Stimulated activated CD4-positive, alpha-beta T cell treated with anti-CD3 and anti-CD28 coated beads, Interleukin-1b, Interleukin-23, amount 100 ng/mL, for 24 hours (primary cell): ENCODE results near the gene ZNF195.
"Not testable (repeated sequence)": the region's sequence is repeated elsewhere in the genome, so short reads cannot be mapped to it uniquely, and the experiment has no call there.

Source experiments
- DNase-seq, 4 experiments: peaks; one replicate each; pipeline ENCODE4 v3.0.0-alpha.2; 2020; ENCODE audit warnings: low read depth in 4 of 4, low spot score in 1 of 4

Gene ZNF195

DNA sequence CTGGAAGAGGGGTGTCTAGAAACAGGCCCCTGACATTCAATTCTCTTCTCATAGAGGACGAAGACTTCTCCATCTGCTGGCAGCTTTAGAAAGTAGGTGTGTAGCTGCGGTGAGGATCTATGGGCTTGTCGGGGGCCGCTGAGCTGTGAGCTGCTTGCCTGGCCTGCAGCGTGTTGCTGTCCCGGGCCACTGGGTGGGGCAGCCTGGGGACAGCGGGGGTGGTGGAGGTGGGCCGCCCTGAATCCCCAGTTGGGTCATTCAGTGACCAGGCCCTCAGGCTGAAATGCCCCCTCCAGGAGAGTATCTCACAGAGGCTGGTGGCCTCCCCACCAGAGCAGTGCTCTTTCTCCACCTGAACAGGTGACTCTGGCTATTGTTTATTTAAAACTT lies 23.9 kb upstream of the ZNF195 start:
- DNase-seq: not testable (repeated sequence)

DNA sequence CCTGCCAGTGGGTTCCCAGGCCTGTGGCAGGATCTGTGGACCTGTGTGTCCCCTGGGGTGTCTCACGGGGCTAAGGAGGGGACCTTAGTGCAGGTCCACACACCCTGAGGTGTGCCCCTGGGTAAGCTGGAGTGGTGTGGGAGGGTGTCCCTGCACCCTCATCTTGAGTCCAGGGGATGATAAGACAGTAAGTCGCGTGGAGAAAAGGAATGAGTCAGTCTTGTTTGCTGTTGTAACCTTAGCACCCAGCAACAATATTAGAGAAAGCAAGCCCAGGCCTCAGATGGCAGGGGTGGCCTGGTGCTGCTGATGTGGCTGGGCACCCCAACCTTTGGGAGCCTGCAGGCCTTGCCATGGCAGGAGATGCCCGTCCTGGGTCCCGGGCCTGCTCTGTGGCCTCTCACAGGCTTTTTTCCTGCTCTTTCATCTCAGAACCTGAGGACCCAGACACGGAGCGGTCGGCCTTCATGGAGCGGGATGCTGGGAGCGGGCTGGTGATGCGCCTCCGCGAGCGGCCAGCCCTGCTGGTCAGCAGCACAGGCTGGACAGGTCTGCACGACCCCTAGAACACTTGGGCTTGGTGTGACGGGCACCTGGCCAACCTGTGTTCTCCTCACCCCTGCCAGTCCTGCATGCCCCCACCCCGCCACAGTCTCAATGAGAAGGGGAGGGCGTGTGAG lies 23.4 kb upstream of the ZNF195 start:
- not testable (repeated sequence) for DNase-seq

DNA sequence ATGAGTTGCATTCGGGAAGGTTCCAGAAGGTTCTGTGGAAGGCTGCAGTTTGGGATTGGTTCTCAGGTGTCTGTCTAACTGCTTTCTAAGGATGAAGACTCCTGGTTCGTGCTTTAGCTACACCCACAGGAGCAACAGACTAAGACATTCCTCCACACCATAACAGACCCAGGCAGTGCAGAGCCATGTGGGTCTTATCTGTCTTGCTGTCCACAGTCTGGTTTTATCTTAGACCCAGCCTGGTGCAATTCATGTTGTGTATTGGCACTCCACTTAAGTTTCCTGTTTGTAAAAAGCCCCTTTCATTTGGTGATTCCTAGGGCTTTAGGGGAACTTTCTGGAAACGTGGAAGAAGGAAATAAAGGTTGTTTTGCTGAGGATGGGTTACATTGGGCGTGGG lies 22.1 kb upstream of the ZNF195 start:
- not testable (repeated sequence) for DNase-seq

DNA sequence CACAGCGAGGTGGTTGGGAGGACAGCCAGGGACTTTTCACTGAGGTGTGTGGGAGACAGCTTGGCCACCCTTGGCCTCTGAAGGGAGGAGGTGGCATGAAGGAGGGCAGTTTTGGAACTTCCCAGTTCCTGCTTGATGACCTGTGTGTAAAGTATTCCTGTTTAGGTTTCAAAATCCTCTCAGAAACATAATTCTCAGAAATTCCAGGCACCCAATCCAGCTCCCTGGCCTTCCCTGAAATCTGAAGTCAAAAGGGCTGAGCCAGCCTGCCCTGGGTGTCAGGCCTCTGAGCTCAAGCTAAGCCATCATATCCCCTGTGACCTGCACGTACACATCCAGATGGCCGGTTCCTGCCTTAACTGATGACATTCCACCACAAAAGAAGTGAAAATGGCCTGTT lies 19.6 kb upstream of the ZNF195 start:
- DNase-seq: not testable (repeated sequence)

DNA sequence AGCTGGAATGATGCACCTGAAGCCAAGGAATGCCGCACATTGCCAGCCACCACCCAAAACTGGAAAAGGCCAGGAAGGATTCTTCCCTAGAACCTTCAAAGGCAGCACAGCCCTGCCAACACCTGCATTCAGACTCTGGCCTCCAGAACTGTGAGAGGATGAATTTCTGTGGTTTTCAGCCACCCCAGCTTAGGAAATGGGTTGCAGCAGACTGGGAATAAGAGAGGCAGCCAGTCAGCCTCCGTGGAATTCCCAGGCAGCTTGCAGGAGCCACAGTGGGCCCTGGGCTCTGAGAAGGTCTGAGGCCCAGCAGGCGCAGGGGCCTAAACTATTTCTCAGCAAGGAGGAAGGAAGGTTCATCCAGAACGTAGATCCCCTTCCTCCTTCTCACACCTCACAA lies 19.2 kb upstream of the ZNF195 start:
- DNase-seq: not testable (repeated sequence)

DNA sequence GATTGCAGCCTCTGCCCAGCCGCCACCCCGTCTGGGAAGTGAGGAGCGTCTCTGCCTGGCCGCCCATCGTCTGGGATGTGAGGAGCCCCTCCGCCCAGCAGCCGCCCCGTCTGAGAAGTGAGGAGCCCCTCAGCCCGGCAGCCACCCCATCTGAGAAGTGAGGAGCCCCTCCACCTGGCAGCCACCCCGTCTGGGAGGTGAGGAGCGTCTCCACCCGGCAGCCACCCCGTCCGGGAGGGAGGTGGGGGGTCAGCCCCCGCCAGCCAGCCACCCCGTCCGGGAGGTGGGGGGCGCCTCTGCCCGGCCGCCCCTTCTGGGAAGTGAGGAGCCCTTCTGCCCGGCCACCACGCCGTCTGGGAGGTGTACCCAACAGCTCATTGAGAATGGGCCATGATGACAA lies 18.3 kb upstream of the ZNF195 start:
- not testable (repeated sequence) for DNase-seq

DNA sequence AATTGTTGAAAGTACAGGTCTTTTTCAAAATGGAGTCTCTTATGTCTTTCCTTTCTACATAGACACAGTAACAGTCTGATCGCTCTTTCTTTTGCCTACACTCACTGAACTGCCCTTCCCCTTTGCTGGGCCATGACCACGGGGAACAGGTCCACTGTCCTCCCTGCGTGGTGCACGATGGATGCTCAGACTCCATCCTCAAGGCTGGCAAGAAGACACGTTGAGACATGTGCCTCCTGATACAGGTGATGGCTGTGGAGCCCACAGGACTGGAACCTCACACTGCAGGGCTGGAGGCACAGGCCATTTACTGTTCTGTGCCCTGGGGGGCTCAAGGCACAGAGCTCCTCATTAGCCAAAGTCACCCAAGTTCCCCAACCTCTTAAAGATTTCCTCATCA lies 16.5 kb upstream of the ZNF195 start:
- not testable (repeated sequence) for DNase-seq

DNA sequence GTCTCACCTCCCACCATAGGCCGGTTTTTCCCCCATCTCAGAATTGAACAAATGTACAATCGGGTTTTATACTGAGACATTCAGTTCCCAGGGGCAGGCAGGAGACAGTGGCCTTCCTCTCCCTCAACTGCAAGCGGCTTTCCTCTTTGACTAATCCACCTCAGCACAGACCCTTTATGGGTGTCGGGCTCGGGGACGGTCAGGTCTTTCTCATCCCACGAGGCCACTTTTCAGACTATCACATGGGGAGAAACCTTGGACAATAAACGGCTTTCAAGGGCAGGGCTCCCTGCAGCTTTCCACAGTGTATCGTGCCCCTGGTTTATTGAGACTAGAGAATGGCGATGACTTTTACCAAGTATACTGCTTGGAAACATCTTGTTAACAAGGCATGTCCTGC lies 16.0 kb upstream of the ZNF195 start:
- DNase-seq: not testable (repeated sequence)

DNA sequence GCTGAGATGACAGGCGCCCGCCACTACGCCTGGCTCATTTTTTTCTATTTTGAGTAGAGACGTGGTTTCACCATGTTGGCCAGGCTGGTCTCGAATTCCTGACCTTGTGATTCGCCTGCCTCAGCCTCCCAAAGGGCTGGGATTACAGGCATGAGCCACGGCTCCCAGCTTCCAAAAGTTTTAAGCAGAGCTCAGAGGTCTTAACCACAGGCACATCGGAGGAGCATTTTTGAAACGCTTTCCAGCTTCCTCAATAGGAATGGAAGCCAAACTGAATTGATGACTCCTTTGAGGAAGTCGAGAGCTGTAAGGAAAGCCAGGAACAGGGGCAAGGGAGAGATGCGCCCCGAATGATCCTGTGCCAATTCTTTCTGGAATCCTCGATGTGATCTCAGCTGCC lies 14.5 kb upstream of the ZNF195 start:
- DNase-seq: not testable (repeated sequence)

DNA sequence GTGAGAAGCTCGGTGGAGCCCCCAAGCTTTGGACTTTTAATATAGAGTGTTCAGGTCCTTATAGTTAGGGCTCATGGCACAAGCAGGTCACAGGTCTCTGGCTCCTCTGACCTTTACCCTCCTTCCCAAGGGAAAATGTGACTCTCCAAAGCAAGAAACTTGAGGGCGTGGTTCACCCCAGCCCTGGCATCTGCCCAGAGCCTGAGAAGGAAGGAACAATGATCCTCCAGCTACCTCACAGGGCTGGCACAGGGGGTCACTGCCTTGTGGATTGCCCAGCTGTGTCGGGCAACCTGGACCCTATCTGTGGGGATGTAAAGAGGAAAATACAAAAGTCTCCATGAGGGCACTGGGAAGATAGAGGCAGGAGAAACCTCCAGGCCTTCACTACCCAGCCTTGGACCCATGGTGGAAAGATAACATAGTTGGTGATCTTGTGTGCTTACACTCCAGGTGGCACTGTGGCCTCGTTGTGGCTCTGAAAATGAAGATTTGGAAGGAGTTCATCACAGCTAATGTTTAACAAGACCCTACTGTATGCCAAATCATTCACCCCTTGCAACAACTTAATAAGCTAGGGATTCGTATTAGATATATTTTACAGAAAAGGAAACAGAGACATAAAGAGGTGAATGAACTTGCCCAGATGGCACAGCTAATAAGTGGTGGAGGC lies 3.8 kb upstream of the ZNF195 start:
- no peak for DNase-seq

DNA sequence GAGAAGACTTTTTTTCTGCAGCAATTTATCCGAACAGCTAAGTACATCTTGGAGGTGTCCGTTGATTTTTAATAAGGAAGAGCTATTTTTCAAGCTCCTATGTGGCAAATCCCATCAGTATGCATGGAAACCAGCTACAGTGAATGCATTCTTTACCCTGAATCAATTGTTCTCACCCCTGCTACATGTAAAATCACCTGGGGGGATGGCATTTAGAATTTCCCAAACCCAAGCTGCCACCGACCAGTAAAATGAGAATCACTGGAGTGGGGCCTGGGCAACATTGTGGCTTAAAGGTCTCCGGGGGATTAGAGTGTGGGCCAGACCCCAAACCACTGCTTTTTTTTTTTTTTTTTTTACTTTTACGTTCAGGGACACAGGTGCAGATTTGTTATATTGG lies 2.8 kb upstream of the ZNF195 start:
- DNase-seq: no peak

DNA sequence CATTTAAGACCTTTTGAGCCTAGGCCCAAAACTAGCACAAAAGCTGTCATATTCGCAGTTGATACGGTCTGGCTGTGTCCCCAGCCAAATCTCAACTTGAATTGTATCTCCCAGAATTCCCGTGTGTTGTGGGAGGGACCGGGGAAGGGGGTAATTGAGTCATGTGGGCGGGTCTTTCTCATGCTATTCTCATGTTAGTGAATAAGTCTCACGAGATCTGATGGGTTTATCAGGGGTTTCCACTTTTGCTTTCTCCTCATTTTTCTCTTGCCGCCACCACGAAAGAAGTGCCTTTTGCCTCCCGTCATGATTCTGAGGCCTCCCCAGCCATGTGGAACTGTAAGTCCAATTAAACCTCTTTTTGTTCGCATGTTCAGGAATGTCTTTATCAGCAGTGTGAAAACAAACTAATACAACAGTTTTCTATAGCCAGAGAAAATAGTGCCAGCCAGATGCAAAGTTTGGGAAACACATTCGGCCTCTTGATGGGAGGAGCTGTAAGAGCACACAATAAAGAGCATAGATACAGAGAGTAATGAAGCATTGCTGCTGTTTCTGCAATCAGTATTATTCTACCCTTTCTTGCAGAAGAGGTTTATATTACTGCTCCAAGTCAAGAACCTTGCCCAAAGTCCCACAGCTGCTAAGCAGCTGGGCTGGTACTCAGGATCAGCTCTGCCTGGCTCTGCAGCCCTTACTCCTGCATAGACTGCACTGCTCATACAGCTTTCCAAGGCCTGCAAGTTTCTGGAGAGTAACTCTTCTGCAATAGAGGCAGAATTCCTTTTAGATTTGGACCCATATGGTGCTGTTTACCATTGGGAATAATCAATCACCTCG lies 2.0 kb upstream of the ZNF195 start:
- no peak for DNase-seq

DNA sequence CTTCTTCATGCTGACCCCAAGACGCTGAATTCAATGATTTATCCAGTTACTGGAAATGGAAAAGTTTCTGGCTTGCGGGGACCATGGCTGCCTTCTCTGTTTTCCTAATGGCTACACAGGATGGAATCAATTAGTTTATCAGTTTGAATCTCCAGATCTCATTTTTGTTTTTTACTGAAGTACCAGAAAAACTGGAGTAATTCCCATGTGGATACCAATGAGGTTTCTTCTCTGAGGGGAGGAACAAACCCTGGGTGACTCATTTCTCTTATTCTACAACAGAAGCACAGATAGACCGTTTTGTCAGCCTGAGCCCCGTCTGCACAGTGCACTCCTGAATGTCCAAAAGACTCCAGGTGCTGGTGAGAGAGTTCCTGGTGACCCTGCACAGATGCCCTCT lies 3.4 kb downstream of the ZNF195 start:
- no peak for DNase-seq

DNA sequence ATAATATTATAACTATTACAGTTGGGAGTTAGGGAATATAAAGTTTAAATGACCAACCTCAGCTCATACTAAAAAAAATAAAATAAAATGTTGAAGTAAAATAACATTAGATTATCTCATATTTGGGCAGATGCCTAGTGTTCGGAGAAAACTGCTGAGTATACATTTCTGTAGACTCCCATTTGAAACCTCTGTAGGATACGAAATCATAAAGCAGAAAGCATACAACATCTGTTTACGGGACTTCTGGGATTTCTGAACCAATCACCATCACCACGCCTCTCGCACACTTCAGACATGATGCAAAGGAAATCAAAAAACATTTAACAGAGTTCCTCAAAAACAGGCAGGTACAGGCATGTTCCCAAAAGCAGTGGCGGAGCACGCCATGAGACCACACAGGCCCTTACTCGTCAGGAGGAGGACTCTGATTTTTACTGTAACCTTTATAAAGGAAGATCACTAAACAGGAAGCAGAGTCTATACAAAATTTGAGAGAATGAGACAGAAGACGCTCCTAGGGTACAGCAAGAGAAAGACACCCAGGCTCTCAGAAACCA lies 8.6 kb downstream of the ZNF195 start:
- no peak for DNase-seq

DNA sequence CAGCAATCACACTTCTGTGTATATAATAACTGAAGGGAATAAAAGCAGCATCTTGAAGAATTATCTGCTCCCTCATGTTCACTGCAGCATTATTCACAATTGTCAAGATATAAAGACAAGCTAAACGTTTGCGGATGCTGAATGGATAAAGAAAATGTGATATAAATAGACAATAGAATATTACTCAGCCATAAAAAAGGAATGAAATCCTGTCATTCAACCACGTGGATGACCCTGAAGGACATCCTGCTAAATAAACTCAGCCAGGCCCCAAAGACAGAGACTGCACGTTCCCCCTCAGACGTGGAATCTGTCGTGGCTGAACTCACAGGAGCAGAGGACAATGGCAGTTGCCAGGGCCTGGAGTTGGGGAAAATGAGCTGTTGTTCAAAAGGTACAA lies 9.6 kb downstream of the ZNF195 start:
- no peak for DNase-seq

DNA sequence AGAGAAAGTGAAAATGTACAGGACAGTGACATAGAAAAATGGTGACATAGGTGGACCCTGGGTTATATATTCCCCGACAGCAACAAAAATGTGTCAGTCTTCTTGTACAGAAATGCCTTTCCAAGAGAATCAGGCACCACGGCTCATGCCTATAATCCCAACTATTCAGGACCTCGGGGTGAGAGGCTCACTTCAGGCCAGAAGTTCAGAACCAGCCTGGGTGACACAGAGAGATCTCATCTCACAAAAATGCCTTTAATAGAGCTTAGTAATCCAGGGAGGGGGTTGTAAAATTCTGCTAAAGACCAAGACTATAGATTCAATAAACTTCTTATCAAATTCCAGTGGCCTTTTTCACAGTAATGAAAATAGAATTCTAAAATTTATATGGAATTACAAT lies 10.7 kb downstream of the ZNF195 start:
- DNase-seq: no peak

DNA sequence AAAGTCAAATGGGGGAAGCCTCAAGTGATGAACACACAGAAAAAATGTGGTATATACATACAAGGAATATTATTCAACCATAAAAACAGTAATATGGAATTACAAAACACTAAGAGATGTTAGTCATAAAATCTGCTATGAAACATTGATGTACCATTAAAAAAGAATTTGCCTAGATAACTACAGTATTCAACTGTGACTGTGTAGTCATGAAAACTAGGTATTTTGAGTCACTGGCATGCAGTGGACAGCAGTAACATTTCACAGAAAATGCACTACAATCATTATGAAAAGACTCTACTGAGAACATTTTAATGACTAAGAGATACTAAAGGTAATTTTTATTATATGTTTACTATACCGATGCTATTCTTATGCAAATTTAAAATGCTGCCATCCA lies 11.7 kb downstream of the ZNF195 start:
- no peak for DNase-seq

DNA sequence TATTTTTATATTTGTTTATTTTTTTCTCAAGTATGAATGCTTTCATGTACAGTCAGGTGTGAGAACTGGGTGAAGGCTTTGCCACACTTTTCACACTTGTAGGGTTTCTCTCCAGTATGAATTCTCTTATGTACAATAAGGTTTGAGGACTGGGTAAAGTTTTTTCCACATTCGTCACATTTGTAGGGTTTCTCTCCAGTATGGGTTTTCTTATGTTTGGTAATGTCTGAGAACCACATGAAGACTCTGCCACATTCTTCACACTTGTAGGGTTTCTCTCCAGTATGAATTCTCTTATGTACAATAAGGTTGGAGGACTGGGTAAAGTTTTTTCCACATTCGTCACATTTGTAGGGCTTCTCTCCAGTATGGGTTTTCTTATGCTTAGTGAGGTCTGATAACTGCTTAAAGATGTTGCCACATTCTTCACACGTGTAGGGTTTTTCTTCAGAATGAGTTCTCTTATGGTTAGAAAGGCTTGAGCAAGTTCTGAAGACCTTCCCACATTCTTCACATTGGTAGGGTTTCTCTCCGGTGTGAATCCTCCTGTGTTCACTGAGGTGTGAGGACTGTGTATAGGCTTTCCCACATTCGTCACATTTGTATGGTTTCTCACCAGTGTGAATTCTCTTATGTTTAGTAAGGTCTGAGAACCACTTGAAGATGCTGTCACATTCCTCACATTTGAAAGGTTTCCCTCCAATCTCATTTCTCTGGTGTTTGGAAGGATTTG lies 19.7 kb downstream of the ZNF195 start:
- no peak for DNase-seq

DNA sequence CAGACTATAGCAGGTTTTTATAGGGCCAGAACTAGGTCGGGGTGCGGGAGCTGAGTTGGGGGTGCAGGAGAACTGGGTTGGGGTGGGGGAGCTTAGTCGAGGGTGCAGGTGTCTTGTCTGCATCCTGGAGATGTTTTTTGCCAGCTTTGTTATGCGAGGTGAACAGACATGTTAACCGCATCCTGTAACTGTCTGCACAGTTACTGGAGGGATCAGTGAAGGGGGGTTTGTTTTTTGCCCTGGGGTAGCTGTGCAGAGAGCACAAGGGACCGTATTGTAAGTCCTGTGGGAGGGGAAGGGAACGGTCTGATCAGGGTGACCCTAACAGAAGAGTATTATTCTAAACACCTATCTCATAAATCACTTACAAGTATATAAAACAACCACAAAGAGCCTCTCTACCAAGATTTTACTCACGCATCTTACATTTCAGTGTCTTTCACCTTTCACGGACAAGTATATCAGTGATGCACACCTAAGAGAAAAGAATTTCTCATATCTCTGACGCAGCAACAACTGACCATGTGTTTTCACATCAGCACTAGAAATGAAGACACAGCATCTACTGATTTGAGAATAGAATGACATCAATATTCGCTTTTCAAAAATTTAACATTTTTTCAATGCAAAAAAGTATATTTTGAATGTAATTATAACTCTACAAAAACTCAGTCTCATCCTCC lies 20.8 kb downstream of the ZNF195 start:
- no peak for DNase-seq

DNA sequence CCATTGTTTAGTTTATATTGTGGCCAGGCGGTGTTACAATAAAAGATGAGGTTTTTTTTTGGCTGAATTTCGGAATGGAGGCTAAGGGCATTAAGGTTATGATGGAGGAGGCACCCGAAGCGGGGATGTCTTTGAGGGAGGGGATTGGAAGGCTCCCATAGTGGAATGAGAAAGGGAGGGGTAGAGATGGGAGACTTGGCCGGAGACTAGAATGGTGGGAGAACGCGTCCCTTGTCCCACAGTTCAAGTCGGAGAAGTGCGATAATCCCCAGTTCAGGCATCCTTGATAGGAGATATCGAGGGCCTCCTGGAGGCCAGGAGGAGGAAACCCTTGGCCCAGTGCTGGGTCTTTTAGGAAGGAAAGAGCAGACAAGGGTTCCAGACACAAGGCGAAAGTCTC lies 21.6 kb downstream of the ZNF195 start:
- DNase-seq: no peak

DNA sequence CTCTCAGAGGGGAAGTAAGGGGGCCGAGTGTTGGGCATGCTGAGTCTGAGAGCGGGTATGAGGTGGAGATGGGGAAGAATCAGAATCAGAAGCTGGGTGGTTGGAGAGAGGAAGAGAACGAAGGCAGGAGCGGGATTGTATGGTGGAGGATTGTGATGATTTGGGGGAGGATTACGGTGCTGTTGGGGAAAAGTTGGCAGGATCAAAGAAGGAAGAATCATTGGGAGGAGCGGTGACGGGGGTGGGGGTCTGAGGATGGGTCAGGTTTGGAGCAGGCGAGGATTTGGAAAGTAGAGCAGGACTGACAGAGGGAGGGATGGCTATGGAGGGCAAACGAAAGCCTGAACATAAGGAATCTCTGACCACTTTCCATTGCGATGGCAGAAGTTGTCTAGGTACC lies 22.1 kb downstream of the ZNF195 start:
- DNase-seq: no peak
